Measurements from ENCODE around the gene MRC2. TPM values are rescaled to one million over a fixed set of nuclear protein-coding genes. Genes with fewer than 3 reads are reported as not detected.

Gene MRC2
- total RNA-seq, 1 donor from 2014 or later, result 418 TPM

DNA sequence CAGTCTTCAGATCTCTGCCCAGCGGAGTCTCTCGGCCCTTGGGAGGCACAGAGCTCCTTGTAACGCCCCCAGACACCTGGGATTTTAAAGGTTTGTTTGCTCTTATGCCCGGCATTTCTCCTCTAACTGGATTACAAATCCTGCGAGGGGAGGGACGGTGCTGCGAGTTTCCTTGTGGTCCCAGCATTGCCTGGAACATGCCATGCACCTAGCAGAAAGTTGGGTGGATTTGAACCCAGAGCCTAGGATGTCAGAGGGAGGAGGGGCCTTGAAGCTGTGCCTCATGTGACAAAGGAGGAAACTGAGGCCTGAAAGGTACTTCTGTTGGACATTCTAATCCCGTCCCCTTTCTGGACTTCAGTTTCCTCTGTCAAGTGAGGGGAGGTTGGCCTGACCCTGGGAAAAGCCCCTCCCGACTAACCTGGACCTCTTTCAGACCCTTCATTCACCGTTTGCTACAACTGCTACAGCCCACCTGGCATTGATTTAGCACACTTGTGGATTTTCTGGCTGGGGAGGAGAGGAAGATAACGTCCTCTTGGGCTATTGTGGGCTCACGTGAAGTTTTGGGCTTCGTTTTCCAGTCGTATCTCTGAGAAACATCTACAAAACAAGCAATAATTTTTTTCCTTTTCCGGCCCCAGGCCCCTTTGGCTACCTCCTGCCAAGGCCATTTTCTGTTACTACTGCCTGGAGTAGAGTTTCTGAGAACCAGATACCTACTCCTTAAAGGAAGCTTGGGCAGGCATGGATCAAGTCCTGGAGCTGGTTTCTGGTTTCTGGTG lies 30.9 kb downstream of the MRC2 start:
- TF ChIP-seq, protein P1, sequence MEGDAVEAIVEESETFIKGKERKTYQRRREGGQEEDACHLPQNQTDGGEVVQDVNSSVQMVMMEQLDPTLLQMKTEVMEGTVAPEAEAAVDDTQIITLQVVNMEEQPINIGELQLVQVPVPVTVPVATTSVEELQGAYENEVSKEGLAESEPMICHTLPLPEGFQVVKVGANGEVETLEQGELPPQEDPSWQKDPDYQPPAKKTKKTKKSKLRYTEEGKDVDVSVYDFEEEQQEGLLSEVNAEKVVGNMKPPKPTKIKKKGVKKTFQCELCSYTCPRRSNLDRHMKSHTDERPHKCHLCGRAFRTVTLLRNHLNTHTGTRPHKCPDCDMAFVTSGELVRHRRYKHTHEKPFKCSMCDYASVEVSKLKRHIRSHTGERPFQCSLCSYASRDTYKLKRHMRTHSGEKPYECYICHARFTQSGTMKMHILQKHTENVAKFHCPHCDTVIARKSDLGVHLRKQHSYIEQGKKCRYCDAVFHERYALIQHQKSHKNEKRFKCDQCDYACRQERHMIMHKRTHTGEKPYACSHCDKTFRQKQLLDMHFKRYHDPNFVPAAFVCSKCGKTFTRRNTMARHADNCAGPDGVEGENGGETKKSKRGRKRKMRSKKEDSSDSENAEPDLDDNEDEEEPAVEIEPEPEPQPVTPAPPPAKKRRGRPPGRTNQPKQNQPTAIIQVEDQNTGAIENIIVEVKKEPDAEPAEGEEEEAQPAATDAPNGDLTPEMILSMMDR (IDR thresholded peaks at IDR 0.05), result no peak
- Mint-ChIP-seq H3K4me3 (ENCODE audit: unreplicated experiment) (no peak overlapping the region), H3K9me3 (ENCODE audit: unreplicated experiment) (peaks cover 6% of the 10 kb centered on the region), H3K36me3 (ENCODE audit: unreplicated experiment) (peaks cover 29% of the 10 kb centered on the region), H3K4me1 (ENCODE audit: unreplicated experiment) (peaks cover 47% of the 10 kb centered on the region), H3K27ac (ENCODE audit: unreplicated experiment) (peak overlapping the region; percentile 41), H3K27me3 (ENCODE audit: unreplicated experiment) (no peaks in the 10 kb centered on the region)
- DNase-seq (ENCODE audit: extremely low spot score, unreplicated experiment), result no peak

DNA sequence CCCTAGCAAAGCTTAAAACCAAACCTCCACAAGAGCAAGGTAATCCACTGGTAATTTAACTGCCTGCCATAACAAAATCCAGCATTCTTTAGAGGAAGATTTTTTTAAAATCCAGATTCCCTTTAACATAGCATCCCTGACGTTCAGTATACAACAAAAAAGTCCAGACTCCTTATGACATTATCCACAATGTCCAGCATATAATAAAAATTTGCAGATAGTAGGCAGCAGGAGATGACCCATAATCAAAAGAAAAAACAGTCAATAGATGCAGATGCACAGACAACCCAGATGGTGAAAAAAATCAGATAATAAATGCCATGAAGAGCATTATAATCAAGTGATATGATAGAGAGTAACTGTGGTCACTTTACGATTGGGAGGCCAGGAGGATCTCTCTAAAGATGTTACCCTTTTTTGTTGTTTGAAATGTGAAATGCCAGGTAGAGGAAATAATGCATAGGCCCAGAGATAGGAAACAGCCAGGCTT lies 33.2 kb downstream of the MRC2 start:
- Mint-ChIP-seq H3K9me3 (ENCODE audit: unreplicated experiment) (peaks cover 6% of the 10 kb centered on the region), H3K27me3 (ENCODE audit: unreplicated experiment) (no peaks in the 10 kb centered on the region), H3K4me3 (ENCODE audit: unreplicated experiment) (no peak overlapping the region), H3K36me3 (ENCODE audit: unreplicated experiment) (peaks cover 36% of the 10 kb centered on the region), H3K4me1 (ENCODE audit: unreplicated experiment) (peaks cover 37% of the 10 kb centered on the region), H3K27ac (ENCODE audit: unreplicated experiment) (no peak overlapping the region)
- TF ChIP-seq, protein P1 (IDR thresholded peaks at IDR 0.05), result no peak
- DNase-seq (ENCODE audit: extremely low spot score, unreplicated experiment), result no peak

DNA sequence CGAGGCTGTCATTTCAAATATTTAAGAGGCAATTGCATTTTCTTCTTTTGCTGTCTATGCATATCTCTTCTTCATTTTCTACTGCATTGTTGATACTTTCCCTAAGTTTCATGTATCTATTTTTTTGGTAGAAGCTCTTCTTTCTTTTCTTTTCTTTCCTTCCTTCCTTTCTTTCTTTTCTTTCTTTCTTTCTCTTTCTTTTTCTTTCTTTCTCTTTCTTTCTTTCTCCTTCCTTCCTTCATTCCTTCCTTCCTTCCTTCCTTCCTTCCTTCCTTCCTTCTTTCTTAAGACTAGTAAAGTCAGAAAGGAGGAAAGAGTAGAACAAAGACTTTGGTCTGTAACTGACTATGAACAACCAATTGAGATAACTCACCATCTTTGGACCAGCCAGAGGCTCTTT lies 33.9 kb downstream of the MRC2 start:
- TF ChIP-seq, protein P1 (IDR thresholded peaks at IDR 0.05), result no peak
- Mint-ChIP-seq H3K27ac (ENCODE audit: unreplicated experiment) (no peak overlapping the region), H3K27me3 (ENCODE audit: unreplicated experiment) (no peaks in the 10 kb centered on the region), H3K4me1 (ENCODE audit: unreplicated experiment) (peaks cover 35% of the 10 kb centered on the region), H3K4me3 (ENCODE audit: unreplicated experiment) (no peak overlapping the region), H3K36me3 (ENCODE audit: unreplicated experiment) (peaks cover 38% of the 10 kb centered on the region), H3K9me3 (ENCODE audit: unreplicated experiment) (peaks cover 6% of the 10 kb centered on the region)
- no peak for DNase-seq (ENCODE audit: extremely low spot score, unreplicated experiment)

DNA sequence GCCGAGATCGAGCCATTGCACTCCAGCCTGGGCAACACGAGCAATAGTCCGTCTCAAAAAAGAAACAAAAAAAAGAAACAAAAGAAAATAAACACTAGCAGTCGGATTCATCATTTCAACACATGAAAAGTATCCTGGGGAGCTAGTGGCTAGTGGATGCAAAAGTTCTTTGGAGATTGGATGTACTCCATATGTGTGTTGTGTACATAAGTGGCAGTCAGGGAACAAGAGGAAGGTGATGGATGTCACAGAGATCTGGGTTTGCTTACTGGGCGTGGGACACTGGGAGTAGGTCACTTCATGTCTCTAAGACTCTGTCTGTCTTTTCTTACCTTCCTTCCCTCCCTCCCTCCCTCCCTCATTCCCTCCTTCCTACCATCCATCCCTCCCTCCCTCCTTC lies 35.4 kb downstream of the MRC2 start:
- TF ChIP-seq, protein P1 (IDR thresholded peaks at IDR 0.05), result no peak
- H3K4me3 Mint-ChIP-seq (ENCODE audit: unreplicated experiment), result no peak overlapping the region
- H3K27me3 Mint-ChIP-seq (ENCODE audit: unreplicated experiment), result no peaks in the 10 kb centered on the region
- H3K4me1 Mint-ChIP-seq (ENCODE audit: unreplicated experiment), result peaks cover 30% of the 10 kb centered on the region
- H3K27ac Mint-ChIP-seq (ENCODE audit: unreplicated experiment), result peak overlapping the region; percentile 75
- peaks cover 37% of the 10 kb centered on the region for H3K36me3 Mint-ChIP-seq (ENCODE audit: unreplicated experiment)
- peaks cover 6% of the 10 kb centered on the region for H3K9me3 Mint-ChIP-seq (ENCODE audit: unreplicated experiment)
- DNase-seq (ENCODE audit: extremely low spot score, unreplicated experiment), result no peak

DNA sequence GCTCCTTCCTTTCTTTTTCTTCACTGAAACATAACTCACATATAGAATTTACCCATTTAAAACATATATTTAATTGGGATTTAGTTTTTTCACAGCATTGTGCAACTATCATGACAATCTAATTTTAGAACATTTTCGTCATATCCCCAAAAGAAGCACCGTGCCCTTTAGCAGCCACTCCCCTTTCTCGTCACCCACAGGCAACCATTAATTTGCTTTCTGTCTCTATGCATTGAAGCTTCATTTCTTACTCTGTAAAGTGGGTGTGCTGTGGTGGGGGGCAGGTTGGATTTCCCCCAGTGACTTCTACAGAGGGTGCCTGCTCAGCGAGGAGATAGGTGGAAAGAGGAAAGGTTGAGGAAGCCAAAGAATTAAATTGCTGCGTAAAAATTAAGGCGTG lies 35.8 kb downstream of the MRC2 start:
- peak overlapping the region; percentile 41 for H3K27ac Mint-ChIP-seq (ENCODE audit: unreplicated experiment)
- H3K4me1 Mint-ChIP-seq (ENCODE audit: unreplicated experiment), result peaks cover 30% of the 10 kb centered on the region
- no peak for DNase-seq (ENCODE audit: extremely low spot score, unreplicated experiment)
- H3K9me3 Mint-ChIP-seq (ENCODE audit: unreplicated experiment), result peaks cover 6% of the 10 kb centered on the region
- H3K27me3 Mint-ChIP-seq (ENCODE audit: unreplicated experiment), result no peaks in the 10 kb centered on the region
- H3K36me3 Mint-ChIP-seq (ENCODE audit: unreplicated experiment), result peaks cover 37% of the 10 kb centered on the region
- no peak overlapping the region for H3K4me3 Mint-ChIP-seq (ENCODE audit: unreplicated experiment)
- TF ChIP-seq, protein P1 (IDR thresholded peaks at IDR 0.05), result no peak
